Osteoblast (primary cell): Measurements from ENCODE around the gene STX18. TPM values are rescaled to one million over a fixed set of nuclear protein-coding genes. Genes with fewer than 3 reads are reported as not detected.

Experiments
- DNase-seq: peaks from one replicate; pipeline ENCODE4 v3.0.0; 2011; ENCODE audit warnings: low spot score, mixed read lengths; ENCODE audit not compliant: insufficient read length; ENCODE audit errors: missing footprints
- H2AFZ ChIP-seq: 2 replicates; pipeline ENCODE4 v1.6.0; 2011; ENCODE audit warnings: mild to moderate bottlenecking, low read length
- H3K27ac ChIP-seq: 2 replicates; pipeline ENCODE4 v1.5.1; 2011; ENCODE audit warnings: mild to moderate bottlenecking, low read depth, low read length, moderate library complexity
- H3K27me3 ChIP-seq: 2 replicates; pipeline ENCODE4 v1.6.0; 2012; ENCODE audit warnings: mild to moderate bottlenecking, control low read depth, inconsistent platforms, low read length, moderate library complexity; ENCODE audit not compliant: insufficient read depth
- H3K36me3 ChIP-seq: 2 replicates; pipeline ENCODE4 v1.5.1; 2011; ENCODE audit warnings: mild to moderate bottlenecking, low read length, control low read depth, moderate library complexity; ENCODE audit not compliant: insufficient read depth
- H3K4me1 ChIP-seq: 2 replicates; pipeline ENCODE4 v1.5.1; 2011; ENCODE audit warnings: mild to moderate bottlenecking, low read length, control low read depth, moderate library complexity; ENCODE audit not compliant: insufficient read depth
- H3K4me2 ChIP-seq: 2 replicates; pipeline ENCODE4 v1.6.0; 2011; ENCODE audit warnings: mild to moderate bottlenecking, low read length; ENCODE audit not compliant: insufficient read depth
- H3K4me3 ChIP-seq: fragments of 200-600 bp; sonication (generic); 3 replicates; pipeline ENCODE4 v1.5.1; 2012; ENCODE audit warnings: mild to moderate bottlenecking, low read length, inconsistent platforms; ENCODE audit not compliant: insufficient read depth
- H3K79me2 ChIP-seq: 2 replicates; pipeline ENCODE4 v1.6.0; 2012; ENCODE audit warnings: mild to moderate bottlenecking, low read length, control low read depth, inconsistent platforms; ENCODE audit not compliant: insufficient read depth
- H3K9me3 ChIP-seq: 2 replicates; pipeline ENCODE4 v1.5.1; 2011; ENCODE audit warnings: low read depth, low read length, control low read depth
- H4K20me1 ChIP-seq: 2 replicates; pipeline ENCODE4 v1.6.0; 2012; ENCODE audit warnings: mild to moderate bottlenecking, low read length, control low read depth; ENCODE audit not compliant: insufficient read depth
- CTCF ChIP-seq: IDR thresholded peaks from 2 replicates; pipeline ENCODE4 v1.5.1; 2011; ENCODE audit warnings: mild to moderate bottlenecking, low read depth, low read length, moderate library complexity; ENCODE audit errors: extremely low read depth
- total RNA-seq: library from RNA; depleted of rRNA; stranded (reverse); fragments of >200 nt; gene quantifications from 2 replicates; pipeline ENCODE4 v1.2.3, GENCODE V29; 2012

STX18 gene
- total RNA-seq, 1 donor: 23.9 TPM

DNA sequence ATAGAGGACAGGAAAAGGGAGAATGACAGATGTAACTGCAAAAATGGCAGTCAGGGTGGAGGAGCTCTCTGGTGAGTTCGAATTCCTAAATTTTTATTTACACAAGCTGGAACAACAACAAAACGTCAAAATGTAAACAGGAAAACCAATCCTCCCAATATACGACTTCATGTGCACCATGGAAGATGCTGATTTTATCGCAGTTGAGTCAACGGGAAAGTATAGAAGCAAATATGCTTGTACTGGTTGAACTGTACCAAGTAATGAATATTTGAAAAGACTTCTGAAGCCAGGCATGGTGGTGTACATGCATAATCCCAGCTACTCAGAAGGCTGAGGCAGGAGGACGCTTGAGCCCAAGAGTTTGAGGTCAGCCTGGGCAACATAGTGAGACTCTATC, 15.4 kb downstream of the STX18 start:
- Histone ChIP-seq H3K27me3 (no peaks in the 10 kb centered on the region), H3K9me3 (no peaks in the 10 kb centered on the region)

DNA sequence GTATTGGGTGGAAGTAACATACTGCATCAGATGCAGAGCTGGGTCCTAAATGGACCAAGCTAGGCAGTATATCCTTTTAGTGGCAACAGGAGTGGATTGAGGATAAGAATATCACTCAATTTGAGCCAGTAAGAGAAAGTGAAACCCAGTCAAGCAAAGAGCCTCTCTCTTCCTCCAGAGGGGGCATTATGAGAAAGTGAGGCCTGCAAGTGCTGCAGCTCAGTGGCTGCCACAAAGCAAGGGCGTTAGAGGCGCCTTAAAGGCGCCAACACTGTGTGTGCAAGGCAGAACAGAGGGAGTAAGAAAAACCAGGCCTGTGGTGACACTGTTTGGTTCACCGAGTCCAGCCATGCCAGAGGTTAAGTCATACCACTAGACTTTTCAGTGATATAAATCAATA, 17.5 kb downstream of the STX18 start:
- H3K4me1 ChIP-seq: peaks cover 15% of the 10 kb centered on the region
- DNase-seq: no peak
- H4K20me1 ChIP-seq: peaks cover 25% of the 10 kb centered on the region
- H3K4me2 ChIP-seq: no peak overlapping the region
- TF ChIP-seq CTCF: no peak
- no peaks in the 10 kb centered on the region for H3K36me3 ChIP-seq
- H2AFZ ChIP-seq: no peak overlapping the region
- no peaks in the 10 kb centered on the region for H3K27me3 ChIP-seq
- H3K9me3 ChIP-seq: no peaks in the 10 kb centered on the region
- no peak overlapping the region for H3K4me3 ChIP-seq
- H3K27ac ChIP-seq: no peak overlapping the region
- peaks cover 57% of the 10 kb centered on the region for H3K79me2 ChIP-seq

More for the DNA sequence above, 15.4 kb downstream of the STX18 start:
- no peak for DNase-seq
- no peak overlapping the region for H3K4me3 ChIP-seq
- no peak overlapping the region for H3K27ac ChIP-seq
- no peak overlapping the region for H3K4me2 ChIP-seq
- no peak overlapping the region for H2AFZ ChIP-seq
- H4K20me1 ChIP-seq: peaks cover 22% of the 10 kb centered on the region
- no peak for TF ChIP-seq CTCF
- H3K4me1 ChIP-seq: peaks cover 6% of the 10 kb centered on the region
- peaks cover 50% of the 10 kb centered on the region for H3K79me2 ChIP-seq
- no peaks in the 10 kb centered on the region for H3K36me3 ChIP-seq

DNA sequence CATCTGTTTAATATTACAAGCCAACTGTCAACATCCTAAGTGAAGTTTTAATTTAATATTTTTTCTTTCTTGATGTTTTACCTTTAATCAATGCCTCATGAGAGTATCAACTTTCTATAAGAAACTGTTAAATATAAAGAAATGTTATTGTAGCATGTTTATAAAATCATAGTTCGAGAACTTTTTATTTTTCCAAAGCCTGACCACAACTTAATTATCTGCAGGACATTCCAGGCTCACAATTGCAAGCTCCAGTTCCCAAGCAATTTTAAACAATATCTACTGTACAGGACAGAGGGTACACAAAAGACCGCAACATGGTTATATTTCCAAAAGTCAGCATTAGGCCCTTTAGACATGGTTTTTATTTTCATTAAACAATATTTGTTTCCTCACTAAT, 20.1 kb downstream of the STX18 start:
- Histone ChIP-seq H4K20me1 (peaks cover 36% of the 10 kb centered on the region), H3K4me2 (no peak overlapping the region), H3K27ac (no peak overlapping the region), H2AFZ (no peak overlapping the region), H3K36me3 (no peaks in the 10 kb centered on the region), H3K4me1 (peaks cover 15% of the 10 kb centered on the region), H3K9me3 (no peaks in the 10 kb centered on the region), H3K79me2 (peaks cover 64% of the 10 kb centered on the region), H3K4me3 (no peak overlapping the region), H3K27me3 (no peaks in the 10 kb centered on the region)
- TF ChIP-seq CTCF: no peak
- DNase-seq: no peak

DNA sequence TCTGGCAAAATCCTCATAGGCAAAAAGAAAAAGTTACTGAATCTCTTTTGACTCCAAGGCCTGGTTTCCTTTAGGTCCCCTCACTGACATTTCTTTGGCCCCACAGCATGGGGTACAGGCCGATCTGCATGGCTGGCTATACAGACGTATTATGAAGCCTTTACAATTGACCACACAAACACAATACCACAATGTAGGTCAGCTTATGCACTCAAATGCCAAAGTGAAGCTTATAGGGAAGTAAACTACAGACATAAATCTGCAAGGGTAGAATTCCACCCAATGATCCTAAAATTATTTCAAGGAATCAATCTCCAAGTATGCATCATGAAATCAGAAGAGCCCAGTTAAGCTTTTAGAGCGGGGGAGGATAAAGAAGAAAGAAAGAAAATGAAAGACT, 20.7 kb downstream of the STX18 start:
- no peaks in the 10 kb centered on the region for H3K27me3 ChIP-seq
- peaks cover 66% of the 10 kb centered on the region for H3K79me2 ChIP-seq
- no peak overlapping the region for H3K27ac ChIP-seq
- H3K4me3 ChIP-seq: no peak overlapping the region
- no peak overlapping the region for H2AFZ ChIP-seq
- H4K20me1 ChIP-seq: peaks cover 35% of the 10 kb centered on the region
- no peak for DNase-seq
- no peaks in the 10 kb centered on the region for H3K9me3 ChIP-seq
- H3K4me2 ChIP-seq: no peak overlapping the region
- TF ChIP-seq CTCF: no peak
- no peaks in the 10 kb centered on the region for H3K36me3 ChIP-seq
- peaks cover 15% of the 10 kb centered on the region for H3K4me1 ChIP-seq
